ENCODE measurements around the gene TAF1D.

The TAF1D gene

GRCh38 chr11:93727985-93728791 is 13.1 kb downstream of the TAF1D start:
- TF ChIP-seq CEBPB (IDR thresholded peaks at IDR 0.05): no peak
- TF ChIP-seq MAX (IDR thresholded peaks at IDR 0.05): no peak
- TF ChIP-seq YY1 (IDR thresholded peaks at IDR 0.05; ENCODE audit: low read depth): no peak

GRCh38 chr11:93724089-93724488 is 17.2 kb downstream of the TAF1D start:
- TF ChIP-seq REST (IDR thresholded peaks at IDR 0.05; ENCODE audit: low read depth) (no peak), MAX (IDR thresholded peaks at IDR 0.05) (no peak), USF1 (IDR thresholded peaks at IDR 0.05) (no peak), CEBPB (IDR thresholded peaks at IDR 0.05) (no peak), TAF1 (IDR thresholded peaks at IDR 0.05; ENCODE audit: low read depth) (no peak), EP300 (IDR thresholded peaks at IDR 0.05; ENCODE audit: borderline replicate concordance) (no peak), EGR1 (IDR thresholded peaks at IDR 0.05) (no peak), ZBTB7A (IDR thresholded peaks at IDR 0.05; ENCODE audit: low read depth) (no peak), RAD21 (IDR thresholded peaks at IDR 0.05; ENCODE audit: low read depth) (no peak), YY1 (IDR thresholded peaks at IDR 0.05; ENCODE audit: low read depth) (no peak), FOXM1 (IDR thresholded peaks at IDR 0.05; ENCODE audit: borderline replicate concordance, low read depth) (no peak), CREB1 (IDR thresholded peaks at IDR 0.05; ENCODE audit: low read depth) (no peak), TCF12 (IDR thresholded peaks at IDR 0.05; ENCODE audit: low read depth) (no peak), TEAD4 (IDR thresholded peaks at IDR 0.05) (no peak), NFIC (IDR thresholded peaks at IDR 0.05) (no peak)

GRCh38 chr11:93720522-93720921 is 20.8 kb downstream of the TAF1D start:
- TF ChIP-seq TEAD4 (IDR thresholded peaks at IDR 0.05): no peak
- TF ChIP-seq FOXM1 (IDR thresholded peaks at IDR 0.05; ENCODE audit: borderline replicate concordance, low read depth): no peak
- no peak for TF ChIP-seq ZBTB7A (IDR thresholded peaks at IDR 0.05; ENCODE audit: low read depth)
- no peak for TF ChIP-seq EP300 (IDR thresholded peaks at IDR 0.05; ENCODE audit: borderline replicate concordance)
- TF ChIP-seq RAD21 (IDR thresholded peaks at IDR 0.05; ENCODE audit: low read depth): no peak
- TF ChIP-seq MAX (IDR thresholded peaks at IDR 0.05): no peak
- no peak for TF ChIP-seq EGR1 (IDR thresholded peaks at IDR 0.05)
- no peak for TF ChIP-seq TAF1 (IDR thresholded peaks at IDR 0.05; ENCODE audit: low read depth)
- no peak for TF ChIP-seq CREB1 (IDR thresholded peaks at IDR 0.05; ENCODE audit: low read depth)
- no peak for TF ChIP-seq YY1 (IDR thresholded peaks at IDR 0.05; ENCODE audit: low read depth)
- TF ChIP-seq CEBPB (IDR thresholded peaks at IDR 0.05): no peak
- TF ChIP-seq NFIC (IDR thresholded peaks at IDR 0.05): no peak
- no peak for TF ChIP-seq REST (IDR thresholded peaks at IDR 0.05; ENCODE audit: low read depth)
- no peak for TF ChIP-seq TCF12 (IDR thresholded peaks at IDR 0.05; ENCODE audit: low read depth)
- no peak for TF ChIP-seq USF1 (IDR thresholded peaks at IDR 0.05)

- TF ChIP-seq REST (IDR thresholded peaks at IDR 0.05; ENCODE audit: low read depth) (no peak), MAX (IDR thresholded peaks at IDR 0.05) (no peak), EP300 (IDR thresholded peaks at IDR 0.05; ENCODE audit: borderline replicate concordance) (no peak), USF1 (IDR thresholded peaks at IDR 0.05) (no peak), EGR1 (IDR thresholded peaks at IDR 0.05) (no peak), CEBPB (IDR thresholded peaks at IDR 0.05) (no peak), TAF1 (IDR thresholded peaks at IDR 0.05; ENCODE audit: low read depth) (no peak), YY1 (IDR thresholded peaks at IDR 0.05; ENCODE audit: low read depth) (no peak), NFIC (IDR thresholded peaks at IDR 0.05) (no peak), FOXM1 (IDR thresholded peaks at IDR 0.05; ENCODE audit: borderline replicate concordance, low read depth) (no peak), RAD21 (IDR thresholded peaks at IDR 0.05; ENCODE audit: low read depth) (no peak), ZBTB7A (IDR thresholded peaks at IDR 0.05; ENCODE audit: low read depth) (no peak), CREB1 (IDR thresholded peaks at IDR 0.05; ENCODE audit: low read depth) (no peak), TEAD4 (IDR thresholded peaks at IDR 0.05) (no peak), TCF12 (IDR thresholded peaks at IDR 0.05; ENCODE audit: low read depth) (no peak)
Observed at GRCh38 chr11:93719310-93719709, 22.0 kb downstream of the TAF1D start.

Data from Ishikawa (cell line).